PFSK-1 (cell line): ENCODE measurements around the gene FER.

Experiments
- POLR2AphosphoS5 ChIP-seq: IDR thresholded peaks from 2 replicates; pipeline ENCODE4 v1.6.1; 2012; ENCODE audit warnings: low read depth, mild to moderate bottlenecking, control low read depth, low read length, moderate library complexity
- SIN3A ChIP-seq: IDR thresholded peaks from 2 replicates; pipeline ENCODE4 v1.6.1; 2012; ENCODE audit warnings: mild to moderate bottlenecking, low read length, moderate library complexity, borderline replicate concordance; ENCODE audit not compliant: insufficient read depth
- TAF1 ChIP-seq: IDR thresholded peaks from 2 replicates; pipeline ENCODE4 v1.6.1; 2012; ENCODE audit warnings: low read length, control low read depth, borderline replicate concordance; ENCODE audit not compliant: insufficient read depth
- TF ChIP-seq, protein P1 (sequence below), 2 experiments: IDR thresholded peaks; 2 replicates each; pipeline versions ENCODE4 v1.6.1 to v1.8.0; 2011 to 2012; ENCODE audit warnings: low read depth in 2 of 2, low read length in 2 of 2, control low read depth in 1 of 2, inconsistent platforms in 1 of 2, mild to moderate bottlenecking in 1 of 2, moderate library complexity in 1 of 2; ENCODE audit not compliant: insufficient read depth in 1 of 2

DNA sequence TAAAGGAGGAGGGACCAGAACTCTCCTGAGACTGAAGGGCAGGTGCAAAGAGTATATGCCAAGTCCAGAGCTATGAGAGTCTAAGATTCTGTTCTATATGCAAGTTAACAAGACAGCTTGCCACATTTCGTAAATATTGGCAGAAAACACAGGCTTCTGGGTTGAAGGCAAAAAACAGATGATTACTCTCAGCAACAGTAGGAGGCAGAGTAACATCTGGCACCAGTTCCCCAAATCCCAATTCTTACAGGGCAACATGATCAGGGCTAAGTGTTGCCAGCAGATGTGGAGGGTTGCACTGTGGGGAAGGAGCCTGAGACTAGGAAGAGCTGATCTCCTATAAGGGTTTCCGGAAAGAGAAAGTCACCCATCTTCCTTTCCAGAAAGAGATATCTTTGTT is 482.7 kb downstream of the FER start:
- TF ChIP-seq, protein P1, sequence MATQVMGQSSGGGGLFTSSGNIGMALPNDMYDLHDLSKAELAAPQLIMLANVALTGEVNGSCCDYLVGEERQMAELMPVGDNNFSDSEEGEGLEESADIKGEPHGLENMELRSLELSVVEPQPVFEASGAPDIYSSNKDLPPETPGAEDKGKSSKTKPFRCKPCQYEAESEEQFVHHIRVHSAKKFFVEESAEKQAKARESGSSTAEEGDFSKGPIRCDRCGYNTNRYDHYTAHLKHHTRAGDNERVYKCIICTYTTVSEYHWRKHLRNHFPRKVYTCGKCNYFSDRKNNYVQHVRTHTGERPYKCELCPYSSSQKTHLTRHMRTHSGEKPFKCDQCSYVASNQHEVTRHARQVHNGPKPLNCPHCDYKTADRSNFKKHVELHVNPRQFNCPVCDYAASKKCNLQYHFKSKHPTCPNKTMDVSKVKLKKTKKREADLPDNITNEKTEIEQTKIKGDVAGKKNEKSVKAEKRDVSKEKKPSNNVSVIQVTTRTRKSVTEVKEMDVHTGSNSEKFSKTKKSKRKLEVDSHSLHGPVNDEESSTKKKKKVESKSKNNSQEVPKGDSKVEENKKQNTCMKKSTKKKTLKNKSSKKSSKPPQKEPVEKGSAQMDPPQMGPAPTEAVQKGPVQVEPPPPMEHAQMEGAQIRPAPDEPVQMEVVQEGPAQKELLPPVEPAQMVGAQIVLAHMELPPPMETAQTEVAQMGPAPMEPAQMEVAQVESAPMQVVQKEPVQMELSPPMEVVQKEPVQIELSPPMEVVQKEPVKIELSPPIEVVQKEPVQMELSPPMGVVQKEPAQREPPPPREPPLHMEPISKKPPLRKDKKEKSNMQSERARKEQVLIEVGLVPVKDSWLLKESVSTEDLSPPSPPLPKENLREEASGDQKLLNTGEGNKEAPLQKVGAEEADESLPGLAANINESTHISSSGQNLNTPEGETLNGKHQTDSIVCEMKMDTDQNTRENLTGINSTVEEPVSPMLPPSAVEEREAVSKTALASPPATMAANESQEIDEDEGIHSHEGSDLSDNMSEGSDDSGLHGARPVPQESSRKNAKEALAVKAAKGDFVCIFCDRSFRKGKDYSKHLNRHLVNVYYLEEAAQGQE (IDR thresholded peaks at IDR 0.05; ENCODE audit: insufficient read depth in 1 of 2, low read depth in 2 of 2, low read length in 2 of 2), result no peak
- TF ChIP-seq POLR2AphosphoS5 (no peak), TAF1 (no peak), SIN3A (no peak)
